ENCODE measurements around the gene KLHL42.

KLHL42 gene

DNA sequence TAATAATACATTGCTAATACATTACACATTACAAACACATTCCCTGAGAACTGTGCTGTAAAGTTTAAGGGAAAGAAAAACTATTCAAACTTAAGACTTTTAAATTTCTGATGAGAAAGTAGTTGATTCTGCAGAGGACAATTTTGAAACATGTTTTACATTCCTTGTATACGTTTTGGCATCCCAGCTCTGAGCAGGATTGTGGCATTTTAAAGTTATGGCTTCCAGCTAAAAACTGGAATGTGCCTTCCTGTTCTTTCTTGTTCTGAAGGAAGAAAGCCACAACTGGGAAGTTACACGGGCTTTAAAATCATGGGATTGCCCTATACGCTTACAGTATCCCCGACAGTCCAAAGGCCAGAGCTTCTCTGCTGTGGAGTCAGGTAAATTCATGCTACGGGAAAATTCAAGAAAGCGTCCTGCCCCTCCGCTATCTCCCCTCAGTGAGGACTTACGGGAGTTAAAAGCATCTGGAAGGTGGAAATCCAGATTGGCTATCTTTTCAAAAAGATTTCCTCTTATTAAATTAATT is 10.8 kb upstream of the KLHL42 start:
- no peak overlapping the region for H3K4me3 Mint-ChIP-seq
- no peaks in the 10 kb centered on the region for H3K9me3 Mint-ChIP-seq
- no peak for DNase-seq
- no peaks in the 10 kb centered on the region for H3K36me3 Mint-ChIP-seq (ENCODE audit: insufficient read depth)
- no peaks in the 10 kb centered on the region for H3K4me1 Mint-ChIP-seq (ENCODE audit: low read depth in 2 of 2)
- H3K27me3 Mint-ChIP-seq: no peaks in the 10 kb centered on the region
- no peak overlapping the region for H3K27ac Mint-ChIP-seq
- no peak for ATAC-seq (replicated peaks)

DNA sequence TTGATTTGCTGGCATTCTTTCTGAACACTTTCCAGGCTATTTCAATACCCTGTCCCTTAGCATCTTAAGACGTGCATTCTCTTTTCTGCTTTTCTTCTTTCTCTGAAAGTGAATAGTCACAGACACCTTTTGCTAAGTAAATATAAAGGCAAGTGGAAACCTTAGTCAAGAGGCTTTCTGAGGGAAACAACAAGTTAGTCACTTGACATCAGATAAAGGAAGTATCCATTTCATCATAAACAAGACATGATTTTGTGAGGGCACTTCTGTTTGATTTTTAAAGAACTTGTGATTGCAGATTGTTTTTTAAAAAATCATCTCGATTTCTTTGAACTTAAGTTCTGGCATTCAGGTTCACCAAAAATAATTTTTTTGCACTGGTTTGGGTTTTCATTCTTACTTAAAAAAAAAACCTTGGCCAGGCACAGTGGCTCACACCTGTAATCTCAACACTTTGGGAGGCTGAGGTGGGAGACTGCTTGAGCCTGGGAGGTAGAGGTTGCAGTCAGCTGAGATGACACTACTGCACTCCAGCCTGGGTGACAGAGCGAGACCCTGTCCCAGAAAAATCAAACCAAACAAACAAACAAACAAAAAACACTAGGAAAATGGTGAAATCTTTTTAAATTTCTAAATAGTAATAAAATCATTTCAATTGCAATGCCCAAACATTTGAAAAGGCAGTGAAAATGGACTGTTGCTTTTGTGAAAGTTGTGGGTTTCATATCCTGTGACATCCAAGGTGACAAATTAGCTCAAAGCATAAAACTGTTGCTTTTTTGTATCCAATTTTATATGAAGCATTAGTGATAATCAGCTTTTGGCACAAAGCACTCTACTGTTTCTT is 8.3 kb upstream of the KLHL42 start:
- no peaks in the 10 kb centered on the region for H3K36me3 Mint-ChIP-seq (ENCODE audit: insufficient read depth)
- no peaks in the 10 kb centered on the region for H3K9me3 Mint-ChIP-seq
- no peak for ATAC-seq (replicated peaks)
- H3K4me3 Mint-ChIP-seq: no peak overlapping the region
- no peak overlapping the region for H3K27ac Mint-ChIP-seq
- DNase-seq: no peak
- no peaks in the 10 kb centered on the region for H3K4me1 Mint-ChIP-seq (ENCODE audit: low read depth in 2 of 2)
- no peaks in the 10 kb centered on the region for H3K27me3 Mint-ChIP-seq

DNA sequence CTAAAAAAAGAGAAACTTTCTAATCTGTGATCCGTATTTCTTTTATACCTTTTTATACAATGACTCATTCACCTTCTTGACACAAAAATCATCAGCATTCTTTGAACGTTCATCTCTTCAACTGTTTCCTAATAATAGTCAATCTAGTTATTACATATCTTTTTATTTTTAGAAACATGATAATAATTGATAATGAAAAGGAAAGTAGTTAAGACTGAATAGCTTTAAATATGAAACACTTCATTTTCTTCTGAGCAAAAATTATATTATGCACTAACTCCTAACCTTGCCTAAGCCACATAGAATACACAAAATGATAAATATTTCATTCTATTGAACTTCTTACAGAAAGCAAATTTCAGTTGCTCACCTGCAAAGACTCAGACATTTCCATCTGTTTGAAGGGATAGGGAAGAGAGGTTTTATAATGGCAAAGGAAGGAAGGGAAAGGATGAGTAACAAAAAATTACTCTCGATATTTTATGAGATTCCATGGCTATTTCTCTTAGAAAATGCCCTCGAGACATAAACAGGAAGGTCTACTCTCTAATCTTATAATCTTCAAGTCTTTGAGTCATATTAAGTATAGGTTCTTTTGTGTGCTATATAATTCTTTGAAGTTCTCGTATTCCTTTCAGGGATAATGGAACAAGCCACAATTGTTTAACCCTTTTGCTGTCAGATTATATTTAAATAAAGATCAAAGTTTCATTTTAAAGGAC is 7.5 kb upstream of the KLHL42 start:
- ATAC-seq (replicated peaks): no peak
- H3K9me3 Mint-ChIP-seq: no peaks in the 10 kb centered on the region
- no peaks in the 10 kb centered on the region for H3K4me1 Mint-ChIP-seq (ENCODE audit: low read depth in 2 of 2)
- no peaks in the 10 kb centered on the region for H3K36me3 Mint-ChIP-seq (ENCODE audit: insufficient read depth)
- no peak for DNase-seq
- H3K27me3 Mint-ChIP-seq: no peaks in the 10 kb centered on the region
- H3K4me3 Mint-ChIP-seq: no peak overlapping the region
- no peak overlapping the region for H3K27ac Mint-ChIP-seq

DNA sequence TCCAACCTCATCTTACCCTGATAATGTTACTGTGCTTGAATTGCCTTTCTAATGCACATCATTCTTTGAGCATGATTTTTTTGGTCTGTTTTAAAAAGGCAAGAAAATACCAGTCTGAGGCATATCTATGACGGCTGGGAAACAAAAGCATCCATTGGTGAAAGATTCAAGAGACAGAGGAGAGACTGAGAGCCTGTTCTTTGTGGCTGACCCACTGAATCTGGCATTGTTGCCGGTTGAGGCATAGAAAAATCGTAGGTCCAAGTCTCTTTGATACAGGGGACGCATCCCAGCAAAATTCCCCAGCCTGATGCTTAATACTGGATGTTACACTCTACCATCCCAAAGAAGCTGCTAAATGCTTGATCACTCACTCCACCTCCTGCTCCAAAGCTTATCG is 2.9 kb upstream of the KLHL42 start:
- Mint-ChIP-seq H3K27me3 (no peaks in the 10 kb centered on the region), H3K9me3 (no peaks in the 10 kb centered on the region), H3K4me1 (ENCODE audit: low read depth in 2 of 2) (peaks cover 11 to 17% of the 10 kb centered on the region in 2 donors), H3K36me3 (ENCODE audit: insufficient read depth) (peaks cover 4% of the 10 kb centered on the region), H3K4me3 (no peak overlapping the region), H3K27ac (no peak overlapping the region)
- ATAC-seq (replicated peaks): no peak
- no peak for DNase-seq

DNA sequence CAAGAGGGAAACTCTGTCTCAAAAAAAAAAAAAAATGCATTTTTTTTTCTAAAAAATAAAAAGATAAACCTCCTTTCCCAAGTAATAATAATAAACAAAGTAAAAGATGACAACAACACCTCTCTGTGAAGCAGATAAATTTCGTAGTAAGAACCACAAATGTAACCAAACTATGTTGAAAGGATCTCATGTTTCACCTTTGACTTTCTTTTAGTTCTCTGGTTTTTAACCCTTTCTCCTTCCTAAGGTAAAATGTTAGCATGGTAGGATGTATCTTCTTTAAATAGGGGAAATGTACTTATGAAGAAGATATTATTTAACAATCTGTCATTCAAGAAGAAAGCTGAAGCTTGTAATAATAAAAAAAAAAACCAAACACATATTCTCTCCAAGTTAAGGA is 1.8 kb upstream of the KLHL42 start:
- DNase-seq (no peak), ATAC-seq (replicated peaks) (no peak)
- H3K4me3 Mint-ChIP-seq: peak overlapping the region; percentile 30 to 85
- peaks cover 4% of the 10 kb centered on the region for H3K36me3 Mint-ChIP-seq (ENCODE audit: insufficient read depth)
- H3K4me1 Mint-ChIP-seq (ENCODE audit: low read depth in 2 of 2): peaks cover 17 to 26% of the 10 kb centered on the region in 2 donors
- no peaks in the 10 kb centered on the region for H3K9me3 Mint-ChIP-seq
- no peaks in the 10 kb centered on the region for H3K27me3 Mint-ChIP-seq
- no peak overlapping the region for H3K27ac Mint-ChIP-seq

DNA sequence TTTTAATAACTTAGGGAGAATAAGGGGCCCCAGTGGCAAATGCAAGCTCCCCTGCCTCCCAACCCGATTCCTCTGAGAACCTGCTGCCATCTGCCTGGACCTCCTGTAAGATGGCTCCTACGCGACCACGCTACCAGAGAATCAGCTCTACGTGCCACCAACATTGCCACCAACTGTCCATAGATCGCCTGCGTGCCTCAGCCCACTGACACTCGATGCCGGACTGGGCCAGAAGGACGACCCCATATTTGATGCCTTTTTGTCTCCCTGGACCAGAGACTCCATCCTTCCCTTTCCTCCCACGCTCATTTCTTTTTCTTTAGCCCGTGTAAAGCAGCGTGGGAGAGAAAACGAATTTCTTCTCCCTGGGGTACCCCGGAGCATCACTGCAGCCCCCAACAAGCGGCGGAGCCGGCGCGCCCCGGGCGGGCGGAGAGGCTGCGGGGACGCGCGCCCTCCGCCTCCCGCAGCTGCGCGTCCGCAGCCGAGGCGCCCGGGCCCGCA is 565 bp upstream of the KLHL42 start:
- Mint-ChIP-seq H3K9me3 (no peaks in the 10 kb centered on the region), H3K4me1 (ENCODE audit: low read depth in 2 of 2) (peaks cover 19 to 31% of the 10 kb centered on the region in 2 donors), H3K27ac (peak overlapping the region; percentile 60 to 75), H3K4me3 (peak overlapping the region; percentile 85 to 87), H3K36me3 (ENCODE audit: insufficient read depth) (peaks cover 7% of the 10 kb centered on the region), H3K27me3 (no peaks in the 10 kb centered on the region)
- DNase-seq: no peak
- ATAC-seq (replicated peaks): peak; percentile 50

DNA sequence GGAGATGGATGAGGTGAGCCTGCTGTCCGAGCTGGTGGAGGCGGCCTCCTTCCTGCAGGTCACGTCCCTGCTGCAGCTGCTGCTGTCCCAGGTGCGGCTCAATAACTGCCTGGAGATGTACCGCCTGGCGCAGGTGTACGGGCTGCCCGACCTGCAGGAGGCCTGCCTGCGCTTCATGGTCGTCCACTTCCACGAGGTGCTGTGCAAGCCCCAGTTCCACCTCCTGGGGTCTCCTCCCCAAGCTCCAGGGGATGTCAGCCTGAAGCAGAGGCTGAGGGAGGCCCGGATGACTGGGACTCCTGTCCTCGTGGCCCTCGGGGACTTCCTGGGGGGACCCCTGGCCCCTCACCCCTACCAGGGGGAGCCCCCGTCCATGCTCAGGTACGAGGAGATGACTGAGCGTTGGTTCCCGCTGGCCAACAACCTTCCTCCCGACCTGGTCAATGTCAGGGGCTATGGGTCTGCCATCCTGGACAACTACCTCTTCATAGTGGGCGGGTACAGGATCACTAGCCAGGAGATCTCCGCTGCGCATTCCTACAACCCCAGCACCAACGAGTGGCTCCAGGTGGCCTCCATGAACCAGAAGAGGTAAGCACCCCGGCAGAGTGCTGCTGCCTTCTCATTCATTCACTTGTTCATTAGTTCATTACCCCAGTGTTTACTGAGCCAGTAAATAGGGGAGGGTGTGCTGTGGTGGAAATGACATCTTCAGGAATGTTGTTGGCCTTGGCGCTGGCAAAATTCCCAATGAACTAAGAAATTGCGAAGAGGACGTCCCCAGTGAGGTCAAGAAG is 777 bp downstream of the KLHL42 start:
- Mint-ChIP-seq H3K27me3 (no peaks in the 10 kb centered on the region), H3K36me3 (ENCODE audit: insufficient read depth) (peaks cover 7% of the 10 kb centered on the region), H3K27ac (peak overlapping the region; percentile 51 to 80), H3K9me3 (no peaks in the 10 kb centered on the region), H3K4me3 (peak overlapping the region; percentile 76 to 85), H3K4me1 (ENCODE audit: low read depth in 2 of 2) (peaks cover 26 to 36% of the 10 kb centered on the region in 2 donors)
- no peak for DNase-seq
- peak; percentile 39 for ATAC-seq (replicated peaks)

DNA sequence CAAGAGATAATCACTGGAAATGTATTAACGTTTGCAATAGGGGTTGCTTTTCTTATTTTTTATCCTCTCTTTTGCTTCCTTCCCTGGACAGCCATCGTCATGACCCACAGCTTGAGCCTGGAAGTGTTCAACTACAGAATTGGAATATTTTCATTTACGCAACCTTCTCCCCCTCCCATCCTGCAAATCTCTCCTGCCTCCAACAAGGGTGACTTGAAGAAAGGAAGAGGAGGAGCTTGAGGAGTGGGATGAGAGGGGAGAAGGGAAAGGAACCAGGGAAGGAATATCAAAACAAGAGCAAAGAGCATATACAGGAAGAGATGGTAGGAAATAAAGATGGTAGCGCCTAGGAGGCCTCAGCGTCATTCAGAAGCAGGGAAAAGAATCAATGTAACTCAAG is 1.6 kb downstream of the KLHL42 start:
- no peaks in the 10 kb centered on the region for H3K27me3 Mint-ChIP-seq
- H3K4me1 Mint-ChIP-seq (ENCODE audit: low read depth in 2 of 2): peaks cover 26 to 40% of the 10 kb centered on the region in 2 donors
- H3K36me3 Mint-ChIP-seq (ENCODE audit: insufficient read depth): peaks cover 7% of the 10 kb centered on the region
- H3K9me3 Mint-ChIP-seq: no peaks in the 10 kb centered on the region
- peak overlapping the region; percentile 76 to 85 for H3K4me3 Mint-ChIP-seq
- no peak for ATAC-seq (replicated peaks)
- peak overlapping the region in 1 of 2 donors; percentile 5 for H3K27ac Mint-ChIP-seq
- DNase-seq: no peak

DNA sequence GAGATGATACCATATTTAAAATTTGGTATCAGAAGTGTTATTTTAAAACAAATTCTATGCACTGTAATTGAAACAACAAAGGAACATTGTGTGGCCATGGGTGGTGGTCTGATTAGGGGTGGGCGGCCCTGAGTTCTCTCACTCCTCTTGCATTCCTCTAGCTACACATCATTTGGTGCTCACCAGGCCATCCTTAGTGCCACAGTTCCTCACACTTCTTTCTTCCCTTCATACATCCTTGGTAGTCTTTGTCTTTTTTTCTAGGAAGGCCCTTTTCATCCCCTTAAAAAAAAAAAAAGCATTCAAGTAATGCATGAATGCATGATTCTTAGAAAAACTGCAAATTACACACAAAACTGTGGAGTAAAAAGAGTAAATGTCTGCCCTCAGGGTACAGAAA is 2.4 kb downstream of the KLHL42 start:
- Mint-ChIP-seq H3K4me3 (peak overlapping the region in 1 of 2 donors; percentile 85), H3K36me3 (ENCODE audit: insufficient read depth) (peaks cover 7% of the 10 kb centered on the region), H3K27me3 (no peaks in the 10 kb centered on the region), H3K9me3 (no peaks in the 10 kb centered on the region), H3K4me1 (ENCODE audit: low read depth in 2 of 2) (peaks cover 26 to 41% of the 10 kb centered on the region in 2 donors), H3K27ac (no peak overlapping the region)
- DNase-seq: no peak
- no peak for ATAC-seq (replicated peaks)

DNA sequence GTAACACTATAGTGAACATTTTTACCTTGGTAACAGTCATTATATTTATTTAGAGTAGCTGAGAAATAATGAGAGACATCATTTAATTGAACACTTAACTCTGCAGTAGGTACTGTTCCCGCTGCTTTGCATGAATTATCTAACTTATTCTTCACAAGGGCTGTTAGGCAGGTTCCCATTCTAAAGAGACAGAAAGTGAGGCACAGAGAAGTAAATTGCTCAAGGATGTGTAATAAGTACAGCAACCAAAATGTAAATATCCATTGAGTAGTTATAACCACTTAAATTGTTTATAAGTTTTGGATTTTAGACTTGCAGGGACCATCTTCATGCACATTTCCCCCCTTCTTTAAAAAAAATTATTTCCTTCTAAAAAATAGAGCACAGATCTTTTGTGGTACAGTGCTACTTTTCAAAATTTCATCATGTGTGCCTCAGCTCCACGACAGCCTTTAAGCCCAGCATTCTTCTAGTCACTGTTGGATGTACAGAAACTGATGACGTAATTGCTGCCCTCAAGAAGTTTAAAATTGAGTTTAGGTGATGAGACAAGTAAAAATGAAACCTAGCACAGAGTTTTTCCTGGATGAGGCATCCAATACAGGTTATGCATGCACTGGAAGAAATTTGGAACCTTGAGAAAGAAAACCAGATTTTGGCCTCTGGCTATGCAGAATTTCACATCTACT is 6.0 kb downstream of the KLHL42 start:
- H3K27me3 Mint-ChIP-seq: no peaks in the 10 kb centered on the region
- DNase-seq (no peak), ATAC-seq (replicated peaks) (no peak)
- no peak overlapping the region for H3K27ac Mint-ChIP-seq
- peaks cover 3% of the 10 kb centered on the region for H3K36me3 Mint-ChIP-seq (ENCODE audit: insufficient read depth)
- no peaks in the 10 kb centered on the region for H3K9me3 Mint-ChIP-seq
- H3K4me1 Mint-ChIP-seq (ENCODE audit: low read depth in 2 of 2): peaks cover 26 to 52% of the 10 kb centered on the region in 2 donors
- no peak overlapping the region for H3K4me3 Mint-ChIP-seq

DNA sequence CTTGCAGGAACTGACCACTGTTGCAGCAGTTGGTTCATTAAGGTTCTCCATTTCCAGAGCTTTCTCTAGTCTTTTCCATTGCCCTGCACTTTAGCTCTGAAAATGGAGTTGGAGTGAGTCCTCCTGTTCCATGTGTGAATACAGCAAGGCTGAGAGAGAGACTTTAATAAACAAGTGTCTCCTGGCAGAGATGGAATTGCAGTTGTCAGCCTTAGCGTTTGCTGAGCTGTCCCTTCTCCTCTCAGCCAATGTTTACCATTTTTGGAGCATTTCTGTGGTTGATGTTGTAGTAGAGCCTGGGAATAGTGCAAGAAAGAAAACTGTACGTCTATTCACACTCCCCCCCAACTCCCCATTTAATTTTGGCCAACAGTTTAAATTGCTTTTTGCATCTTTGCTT is 7.5 kb downstream of the KLHL42 start:
- no peak for DNase-seq
- Mint-ChIP-seq H3K36me3 (ENCODE audit: insufficient read depth) (peaks cover 14% of the 10 kb centered on the region), H3K27me3 (no peaks in the 10 kb centered on the region), H3K27ac (no peak overlapping the region), H3K9me3 (no peaks in the 10 kb centered on the region), H3K4me1 (ENCODE audit: low read depth in 2 of 2) (peaks cover 17 to 37% of the 10 kb centered on the region in 2 donors), H3K4me3 (no peak overlapping the region)
- ATAC-seq (replicated peaks): no peak

DNA sequence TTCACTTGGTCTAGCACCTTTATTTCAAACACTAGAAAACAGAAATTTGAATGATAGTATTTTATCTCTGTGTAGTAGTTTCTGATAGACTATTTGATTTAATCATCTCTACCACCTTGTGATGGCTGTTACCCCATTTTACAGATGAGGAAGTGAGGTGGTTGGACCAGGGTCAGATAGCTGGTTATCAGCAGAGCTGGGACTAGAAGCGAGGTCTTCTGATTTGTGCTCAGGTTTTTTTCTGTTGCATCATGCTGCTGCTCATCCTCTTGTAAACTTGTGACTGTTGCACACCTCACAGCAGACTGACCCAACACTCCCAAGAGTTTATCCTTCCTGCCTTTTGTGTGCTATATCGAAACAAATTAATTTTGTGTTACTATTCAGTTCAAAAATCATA is 10.1 kb downstream of the KLHL42 start:
- peaks cover 16% of the 10 kb centered on the region for H3K36me3 Mint-ChIP-seq (ENCODE audit: insufficient read depth)
- DNase-seq: no peak
- no peak overlapping the region for H3K27ac Mint-ChIP-seq
- H3K4me3 Mint-ChIP-seq: no peak overlapping the region
- no peaks in the 10 kb centered on the region for H3K9me3 Mint-ChIP-seq
- no peak for ATAC-seq (replicated peaks)
- H3K4me1 Mint-ChIP-seq (ENCODE audit: low read depth in 2 of 2): peaks cover 7 to 28% of the 10 kb centered on the region in 2 donors
- H3K27me3 Mint-ChIP-seq: no peaks in the 10 kb centered on the region

All from effector memory CD8-positive, alpha-beta T cell (primary cell).